NCI-H524 treated with DMSO at 0.1 percent for 48 hours (cell line): ENCODE measurements around the gene ISOC2.
"Not testable (repeated sequence)": the region's sequence is repeated elsewhere in the genome, so short reads cannot be mapped to it uniquely, and the experiment has no call there.

Source experiments
- DNase-seq: peaks from one replicate; lab custom pipeline; 2025; lab: John Stamatoyannopoulos, UW

ISOC2 gene

GRCh38 chr19:55457683-55458457, 3.6 kb downstream of the ISOC2 start:
- DNase-seq = no peak

- DNase-seq = no peak
Observed at GRCh38 chr19:55456347-55456746, 5.1 kb downstream of the ISOC2 start.

GRCh38 chr19:55455576-55456235, 5.7 kb downstream of the ISOC2 start:
- no peak for DNase-seq

GRCh38 chr19:55454787-55455243, 6.6 kb downstream of the ISOC2 start:
- DNase-seq = no peak

- DNase-seq = no peak
Observed at GRCh38 chr19:55453511-55454260, 7.8 kb downstream of the ISOC2 start.

GRCh38 chr19:55452749-55453346, 8.6 kb downstream of the ISOC2 start:
- peak; percentile 87 for DNase-seq

- no peak for DNase-seq
Observed at GRCh38 chr19:55451965-55452748, 9.3 kb downstream of the ISOC2 start.

- DNase-seq = no peak
Observed at GRCh38 chr19:55451163-55451964, 10.1 kb downstream of the ISOC2 start.

GRCh38 chr19:55449469-55449868, 12.0 kb downstream of the ISOC2 start:
- no peak for DNase-seq

- not testable (repeated sequence) for DNase-seq
Observed at GRCh38 chr19:55448175-55448490, 13.3 kb downstream of the ISOC2 start.

GRCh38 chr19:55447421-55448174, 13.8 kb downstream of the ISOC2 start:
- DNase-seq = no peak

- DNase-seq = no peak
Observed at GRCh38 chr19:55446060-55446459, 15.4 kb downstream of the ISOC2 start.

- no peak for DNase-seq
Observed at GRCh38 chr19:55444646-55445045, 16.8 kb downstream of the ISOC2 start.

GRCh38 chr19:55443824-55444480, 17.5 kb downstream of the ISOC2 start:
- DNase-seq = no peak

GRCh38 chr19:55443045-55443823, 18.2 kb downstream of the ISOC2 start, which contains the start of gene SHISA7:
Gene SHISA7, minus strand, starts transcription at chr19:55443300. Its CDS starts 437 bp downstream, at chr19:55442863.
- no peak for DNase-seq

- no peak for DNase-seq
Observed at GRCh38 chr19:55442372-55442961, 19.0 kb downstream of the ISOC2 start.

- DNase-seq = no peak
Observed at GRCh38 chr19:55441692-55442321, 19.6 kb downstream of the ISOC2 start.

- no peak for DNase-seq
Observed at GRCh38 chr19:55441319-55441691, 20.1 kb downstream of the ISOC2 start.
